HTERT RPE-1 (cell line): ENCODE measurements around the gene EXD3.

Experiments
- in situ Hi-C: fragments of 300-500 bp; cut with MboI; formaldehyde crosslinking; loops from 4 replicates; pipeline ENCODE4 v1.14.3; 2020; ENCODE audit warnings: low sequenced_read_pairs

Gene EXD3

GRCh38 chr9:137367506-137368430 is 55.2 kb downstream of the EXD3 start:
- in situ Hi-C loops = no loop called here

- in situ Hi-C loops = no loop called here
Measured at GRCh38 chr9:137366891-137367381, 56.0 kb downstream of the EXD3 start.

GRCh38 chr9:137366445-137366810 is 56.5 kb downstream of the EXD3 start:
- in situ Hi-C loops = no loop called here

GRCh38 chr9:137365552-137366444 is 57.2 kb downstream of the EXD3 start:
- in situ Hi-C loops = no loop called here

- in situ Hi-C loops = no loop called here
Measured at GRCh38 chr9:137365056-137365455, 57.9 kb downstream of the EXD3 start.

GRCh38 chr9:137359850-137360249 is 63.1 kb downstream of the EXD3 start:
- in situ Hi-C loops = no loop called here

- in situ Hi-C loops = no loop called here
Measured at GRCh38 chr9:137358126-137358525, 64.8 kb downstream of the EXD3 start.

- in situ Hi-C loops = no loop called here
Measured at GRCh38 chr9:137357166-137357565, 65.8 kb downstream of the EXD3 start.

- in situ Hi-C loops = no loop called here
Measured at GRCh38 chr9:137355761-137356365, 67.1 kb downstream of the EXD3 start.

- in situ Hi-C loops = no loop called here
Measured at GRCh38 chr9:137354845-137355760, 67.9 kb downstream of the EXD3 start.

- in situ Hi-C loops = no loop called here
Measured at GRCh38 chr9:137354153-137354844, 68.7 kb downstream of the EXD3 start.

GRCh38 chr9:137353223-137354152 is 69.5 kb downstream of the EXD3 start:
- in situ Hi-C loops = no loop called here

- in situ Hi-C loops = no loop called here
Measured at GRCh38 chr9:137352511-137353222, 70.3 kb downstream of the EXD3 start.

GRCh38 chr9:137351781-137352501 is 71.0 kb downstream of the EXD3 start:
- in situ Hi-C loops = no loop called here

GRCh38 chr9:137350696-137351584 is 72.0 kb downstream of the EXD3 start:
- in situ Hi-C loops = no loop called here

- in situ Hi-C loops = no loop called here
Measured at GRCh38 chr9:137349471-137350033, 73.4 kb downstream of the EXD3 start.
